Urothelium cell line (cell line): ENCODE results near the gene P2RX2.

ENCODE experiments used
- DNase-seq: peaks from one replicate; pipeline ENCODE4 v3.0.0; 2011; ENCODE audit warnings: low spot score, mixed read lengths
- FAIRE-seq: peaks from 2 replicates; lab custom pipeline; 2011; peaks lifted over from hg19 to GRCh38; lab: Jason Lieb, UNC

P2RX2 gene

DNA sequence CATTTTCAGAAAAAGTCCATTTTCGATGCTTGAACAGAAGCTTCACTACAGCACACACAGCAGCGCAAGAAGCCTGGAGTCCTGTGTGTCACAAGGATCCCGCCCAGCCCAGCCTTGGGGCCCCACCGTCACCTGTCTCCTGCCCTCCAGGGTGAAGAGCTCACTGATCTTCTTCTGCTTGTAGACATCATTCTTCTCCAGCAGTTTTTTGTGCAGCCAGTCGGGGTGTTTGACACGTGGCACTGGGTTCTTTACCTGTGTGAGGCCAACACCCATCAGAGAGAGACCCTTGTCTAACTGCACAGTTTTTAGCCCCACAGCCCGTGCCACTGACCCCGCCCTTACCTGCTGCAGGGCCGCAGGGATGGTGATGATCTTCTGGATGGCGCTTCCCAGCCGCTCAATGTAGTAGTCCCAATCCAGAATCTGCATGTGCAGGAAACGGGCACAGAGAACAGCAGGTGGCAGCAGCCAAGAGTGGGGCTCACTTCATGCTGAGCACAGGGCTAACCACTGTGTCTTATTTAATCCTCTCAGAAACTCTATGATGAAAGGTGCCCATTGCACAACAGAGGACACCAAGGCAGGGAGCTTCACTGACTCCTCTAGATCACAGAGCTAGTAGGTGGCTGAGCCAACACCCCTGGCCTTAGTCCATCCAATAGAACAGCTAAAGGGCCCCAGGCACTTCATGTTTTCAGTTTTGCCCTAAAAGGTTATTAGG, 38.6 kb downstream of the P2RX2 start:
- DNase-seq: no peak
- no peak for FAIRE-seq

GRCh38 chr12:132658149-132658894, 39.7 kb downstream of the P2RX2 start:
- DNase-seq (no peak), FAIRE-seq (peak; percentile 69)

DNA sequence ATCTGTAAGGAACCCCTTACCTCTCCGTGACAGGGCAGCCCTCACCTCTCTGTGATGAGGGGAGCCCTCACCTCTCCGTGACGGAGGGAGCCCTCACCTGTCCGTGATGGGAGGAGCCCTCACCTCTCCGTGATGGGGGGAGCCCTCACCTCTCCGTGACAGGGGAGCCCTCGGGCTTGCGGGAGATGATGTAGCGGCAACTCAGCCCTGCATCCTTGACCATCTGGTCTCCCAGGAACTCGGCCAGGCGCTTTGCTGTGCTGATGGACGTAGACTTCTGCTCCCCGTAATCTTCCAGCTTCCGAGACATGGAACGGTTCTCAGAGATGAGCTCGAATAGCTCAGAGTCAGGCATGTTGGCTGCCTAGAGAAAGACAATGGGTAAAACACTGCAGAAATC, 40.6 kb downstream of the P2RX2 start:
- FAIRE-seq (no peak), DNase-seq (no peak)

DNA sequence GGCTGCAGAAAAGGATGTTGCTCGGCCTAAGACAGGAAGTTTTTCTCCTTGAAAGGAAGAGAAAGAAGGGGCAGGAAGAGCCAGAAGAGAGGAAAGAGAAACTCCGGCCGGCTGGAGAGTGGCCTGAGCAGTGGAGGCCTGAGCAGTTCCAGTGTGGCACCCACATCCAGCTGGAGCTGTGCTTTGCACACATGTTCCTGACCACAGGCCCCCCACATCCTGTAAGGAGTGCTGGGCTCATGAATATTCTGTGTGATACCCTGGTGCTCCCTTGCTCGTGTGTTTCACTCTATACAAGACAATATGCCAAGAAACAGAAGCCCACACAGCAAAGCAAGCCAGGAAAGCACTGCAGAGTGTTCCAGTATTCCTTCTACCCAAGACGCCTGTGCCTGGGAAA, 41.5 kb downstream of the P2RX2 start:
- FAIRE-seq: no peak
- no peak for DNase-seq

- no peak for DNase-seq
- no peak for FAIRE-seq
Measured at GRCh38 chr12:132660996-132661395, 42.4 kb downstream of the P2RX2 start.

DNA sequence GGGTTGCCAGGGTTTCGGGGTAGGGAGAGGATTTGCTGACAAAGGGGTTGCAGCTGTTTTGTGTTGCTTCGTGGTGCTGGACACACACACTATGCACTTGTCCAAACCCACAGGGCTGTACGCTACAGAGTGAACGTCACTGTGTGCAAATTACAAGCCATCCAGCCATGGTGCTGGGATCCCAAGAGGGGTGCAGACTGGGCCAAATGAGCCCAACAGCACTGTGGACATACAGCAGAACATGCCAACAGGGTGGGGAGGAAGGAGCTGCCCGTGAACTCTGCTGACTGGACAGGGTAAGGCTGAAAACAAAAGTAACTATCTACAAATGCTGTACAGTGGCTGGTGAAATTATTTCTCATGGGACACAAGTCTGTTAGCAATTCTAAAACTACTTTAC, 43.4 kb downstream of the P2RX2 start:
- DNase-seq (no peak), FAIRE-seq (no peak)

GRCh38 chr12:132662901-132663755, 44.6 kb downstream of the P2RX2 start:
- FAIRE-seq: no peak

GRCh38 chr12:132664206-132665148, 45.9 kb downstream of the P2RX2 start:
- FAIRE-seq (no peak), DNase-seq (no peak)

More at GRCh38 chr12:132662901-132663755, 44.6 kb downstream of the P2RX2 start:
- DNase-seq: no peak

DNA sequence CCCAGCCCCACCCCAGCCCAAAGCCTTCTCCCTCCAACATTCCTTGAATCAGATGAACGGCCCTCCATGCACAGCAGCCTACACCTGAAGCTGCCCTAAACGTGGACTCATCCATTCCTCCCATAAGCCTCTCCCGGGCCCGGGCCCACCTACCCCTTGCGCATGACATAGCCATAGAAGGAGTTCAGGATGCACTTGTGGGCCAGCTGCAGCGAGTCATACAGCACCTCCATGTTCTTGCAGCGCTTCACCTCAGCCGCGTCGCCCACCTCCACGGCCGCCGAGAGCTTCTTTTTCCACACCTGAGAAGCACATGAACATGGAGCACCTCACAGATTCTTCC, 46.5 kb downstream of the P2RX2 start:
- FAIRE-seq (no peak), DNase-seq (no peak)

GRCh38 chr12:132665794-132666193, 47.2 kb downstream of the P2RX2 start:
- FAIRE-seq (no peak), DNase-seq (no peak)

- DNase-seq: no peak
- FAIRE-seq: no peak
Measured at GRCh38 chr12:132668191-132669088, 49.9 kb downstream of the P2RX2 start.

GRCh38 chr12:132669166-132669879, 50.7 kb downstream of the P2RX2 start:
- FAIRE-seq: no peak

More at GRCh38 chr12:132669166-132669879, 50.7 kb downstream of the P2RX2 start:
- DNase-seq: no peak
